Measurements from ENCODE around the gene SPOCD1. TPM values are rescaled to one million over a fixed set of nuclear protein-coding genes. Genes with fewer than 3 reads are reported as not detected.

SPOCD1 gene
- total RNA-seq, 4 donors from 2014 or later, result 0.22 to 1.6 (median 0.96) TPM; not detected in 1

DNA sequence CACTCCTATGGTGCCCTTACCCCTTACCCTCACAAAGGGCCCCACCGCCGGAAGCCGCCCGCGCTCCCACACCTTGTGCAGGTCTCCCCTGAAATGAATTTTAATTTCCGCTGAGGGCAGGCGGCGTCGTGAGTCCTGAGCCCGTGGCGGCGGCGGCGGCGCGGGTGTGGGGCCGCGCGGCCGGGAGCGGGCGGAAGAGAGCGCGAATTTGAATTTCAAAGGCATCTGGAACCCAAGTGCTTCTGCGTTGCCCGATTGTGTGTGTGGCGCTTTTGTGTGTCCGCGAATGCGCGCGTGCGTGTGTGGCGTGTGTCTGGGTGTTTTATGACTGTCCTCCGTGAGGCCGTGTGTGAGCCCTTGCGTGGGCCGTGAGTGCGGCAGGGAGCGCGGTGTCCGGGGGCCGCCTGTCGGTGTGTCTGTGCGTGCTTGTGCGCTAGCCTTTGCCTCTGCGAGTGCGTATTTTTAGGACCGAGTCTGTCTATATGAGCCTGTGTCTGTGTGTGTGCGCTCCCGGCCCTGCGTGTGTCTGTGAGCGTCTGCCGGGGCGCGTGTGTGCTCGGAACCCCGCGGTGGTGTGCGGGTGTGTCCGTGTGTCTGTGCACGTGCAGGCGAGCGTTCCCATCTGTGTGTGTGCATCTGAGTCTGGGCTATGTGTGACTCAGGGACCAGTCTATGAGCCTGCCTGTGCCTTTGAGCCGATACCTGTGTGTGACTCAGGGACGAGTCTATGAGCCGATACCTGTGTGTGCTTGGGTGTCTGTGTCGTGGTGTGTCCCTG lies 43.7 kb downstream of the SPOCD1 start:
- Histone ChIP-seq H3K9me3 (no peaks in the 10 kb centered on the region), H3K4me1 (peaks cover 11 to 25% of the 10 kb centered on the region in 2 donors), H3K36me3 (no peaks in the 10 kb centered on the region), H3K4me3 (replicated peaks in 1 of 3) (no peak overlapping the region), H3K27ac (no peak overlapping the region), H3K27me3 (peaks cover 22% of the 10 kb centered on the region)
- no peak for TF ChIP-seq CTCF (IDR thresholded peaks at IDR 0.05)
- TF ChIP-seq POLR2A (IDR thresholded peaks at IDR 0.05), result no peak
- DNase-seq, result peak in 1 of 2 donors; percentile 23
- intact Hi-C loops (cut with DNase I), result no loop called here
- 1 to 26% methylated on average over 17 to 35 of the region's 68 CpGs for WGBS, 2 donors

DNA sequence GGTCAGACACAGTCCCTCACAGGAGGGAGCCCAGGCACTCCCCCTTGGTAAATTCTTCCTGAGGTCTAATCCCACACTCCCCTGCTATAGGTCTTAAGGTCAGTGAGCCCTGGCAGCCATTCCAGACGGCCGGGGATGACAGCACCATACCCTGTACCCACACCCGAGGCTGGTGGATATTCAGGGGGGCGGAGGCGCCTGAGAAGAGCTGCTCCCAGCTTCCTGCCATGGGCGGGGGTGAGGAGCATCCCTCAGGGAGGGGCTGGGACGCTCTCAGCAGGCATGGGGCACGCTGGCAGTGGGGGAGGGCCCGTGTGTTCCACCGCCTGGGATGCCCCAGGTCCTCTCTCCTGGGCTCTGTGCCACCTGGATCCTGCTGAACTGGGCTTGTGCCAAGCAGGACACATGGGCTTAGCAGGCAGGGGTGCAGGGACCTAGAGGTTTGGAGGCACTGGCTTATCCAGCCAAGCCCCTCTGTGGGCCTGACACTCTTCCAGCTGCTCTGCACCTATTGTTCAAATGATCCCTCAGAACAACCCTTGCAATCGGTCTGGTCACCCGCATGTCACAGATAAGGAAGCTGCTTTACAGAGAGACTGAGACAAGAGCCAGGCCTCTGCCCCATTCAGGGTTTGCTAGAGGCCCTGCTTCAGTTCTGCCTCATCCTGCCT lies 46.0 kb downstream of the SPOCD1 start:
- WGBS, 2 donors, result 48 to 61% methylated on average over 2 to 7 of the region's 12 CpGs
- H3K4me1 ChIP-seq, result peaks cover 11 to 31% of the 10 kb centered on the region in 2 donors
- H3K4me3 ChIP-seq (replicated peaks in 1 of 3), result no peak overlapping the region
- TF ChIP-seq CTCF (IDR thresholded peaks at IDR 0.05), result no peak
- no peak for TF ChIP-seq POLR2A (IDR thresholded peaks at IDR 0.05)
- no peaks in the 10 kb centered on the region for H3K36me3 ChIP-seq
- no peak overlapping the region for H3K27ac ChIP-seq
- DNase-seq, result peak; percentile 86 to 91
- intact Hi-C loops (cut with DNase I), result loop anchor here (10.0 kb wide), 1 partner anchor 195 kb away; no protein-coding TSS in a partner anchor
- peaks cover 16% of the 10 kb centered on the region for H3K27me3 ChIP-seq
- H3K9me3 ChIP-seq, result no peaks in the 10 kb centered on the region

DNA sequence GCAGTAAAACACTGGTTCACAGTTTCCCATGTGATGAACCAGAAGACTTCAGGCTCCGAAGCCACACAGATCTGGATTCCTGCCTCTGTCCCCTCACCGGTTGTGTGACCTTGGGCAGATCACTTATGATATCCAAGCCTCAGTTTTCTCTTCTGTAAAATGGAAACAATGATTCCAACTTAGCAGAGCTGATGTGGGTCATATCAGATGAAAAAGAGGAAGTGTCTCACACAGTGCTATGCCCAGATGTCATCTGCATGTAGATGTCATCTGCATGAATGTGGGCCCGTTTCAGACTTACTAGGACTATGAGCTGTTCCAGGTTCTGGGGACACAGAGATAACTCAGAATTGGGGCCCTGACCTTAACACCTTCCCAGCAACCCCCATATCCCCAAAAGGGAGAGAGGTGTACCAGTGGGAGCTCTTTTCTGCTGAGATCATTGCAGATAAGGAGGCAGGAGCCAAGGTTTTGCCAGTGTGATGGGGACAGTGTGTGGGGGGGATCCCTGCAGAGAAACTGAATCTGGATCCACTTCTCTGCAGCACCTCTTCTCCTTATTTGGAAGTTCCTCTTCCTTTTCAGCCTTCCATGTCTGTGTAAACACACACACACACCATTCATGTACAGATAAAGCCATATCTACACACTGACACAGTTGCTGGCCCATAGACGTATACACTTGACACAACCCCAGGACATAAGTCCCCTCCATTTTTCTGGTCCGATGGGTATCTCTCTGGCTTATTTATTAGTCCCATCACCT lies 46.7 kb downstream of the SPOCD1 start:
- H3K9me3 ChIP-seq, result no peaks in the 10 kb centered on the region
- no peak for TF ChIP-seq POLR2A (IDR thresholded peaks at IDR 0.05)
- TF ChIP-seq CTCF (IDR thresholded peaks at IDR 0.05), result no peak
- no peak overlapping the region for H3K27ac ChIP-seq
- intact Hi-C loops (cut with DNase I), result loop anchor here (10.0 kb wide), 1 partner anchor 196 kb away; no protein-coding TSS in a partner anchor
- H3K27me3 ChIP-seq, result peaks cover 13% of the 10 kb centered on the region
- H3K4me1 ChIP-seq, result peaks cover 14 to 37% of the 10 kb centered on the region in 2 donors
- no peaks in the 10 kb centered on the region for H3K36me3 ChIP-seq
- WGBS, 2 donors, result 68 to 85% methylated on average over 5 of the region's 5 CpGs
- H3K4me3 ChIP-seq (replicated peaks in 1 of 3), result no peak overlapping the region
- DNase-seq, result no peak

GRCh38 chr1:31768407-31768907 lies 47.4 kb downstream of the SPOCD1 start:
- no peak for TF ChIP-seq POLR2A (IDR thresholded peaks at IDR 0.05)
- TF ChIP-seq CTCF (IDR thresholded peaks at IDR 0.05), result no peak
- no peak overlapping the region for H3K27ac ChIP-seq
- WGBS, 2 donors, result 74 to 88% methylated on average over 2 of the region's 2 CpGs
- no peaks in the 10 kb centered on the region for H3K9me3 ChIP-seq
- H3K4me1 ChIP-seq, result peaks cover 16 to 39% of the 10 kb centered on the region in 2 donors
- H3K4me3 ChIP-seq (replicated peaks in 1 of 3), result no peak overlapping the region
- H3K27me3 ChIP-seq, result peaks cover 10% of the 10 kb centered on the region
- H3K36me3 ChIP-seq, result no peaks in the 10 kb centered on the region
- DNase-seq, result no peak
- intact Hi-C loops (cut with DNase I), result loop anchor here (10.0 kb wide), 1 partner anchor 196 kb away; no protein-coding TSS in a partner anchor
